Keratinocyte (primary cell): ENCODE results near the gene STRN4. TPM values are rescaled to one million over a fixed set of nuclear protein-coding genes. Genes with fewer than 3 reads are reported as not detected.

Source experiments
- DNase-seq: peaks from one replicate; pipeline ENCODE4 v3.0.0-alpha.2; 2011; ENCODE audit warnings: low read depth, missing footprints, low spot score
- FAIRE-seq: peaks from 2 replicates; lab custom pipeline; 2011; peaks lifted over from hg19 to GRCh38; lab: Jason Lieb, UNC
- H2AFZ ChIP-seq: 2 replicates; pipeline ENCODE4 v1.6.0; 2012; ENCODE audit warnings: low read length, control low read depth, inconsistent platforms; ENCODE audit not compliant: control insufficient read depth
- H3K27ac ChIP-seq: 2 replicates; pipeline ENCODE4 v1.5.1; 2011; ENCODE audit warnings: low read length; ENCODE audit not compliant: control insufficient read depth, insufficient read depth
- H3K27me3 ChIP-seq: 3 replicates; pipeline ENCODE4 v1.6.0; 2011; ENCODE audit warnings: low read length; ENCODE audit not compliant: control insufficient read depth, insufficient read depth; ENCODE audit errors: extremely low read depth
- H3K36me3 ChIP-seq, 2 experiments: 2 replicates in 1 of 2; 3 replicates in 1 of 2; pipeline ENCODE4 v1.5.1; 2011; ENCODE audit warnings: low read length in 2 of 2, mild to moderate bottlenecking in 1 of 2; ENCODE audit not compliant: control insufficient read depth in 2 of 2, insufficient read depth in 2 of 2; ENCODE audit errors: extremely low read depth in 1 of 2
- H3K4me1 ChIP-seq: 3 replicates; pipeline ENCODE4 v1.5.1; 2011; ENCODE audit warnings: low read length; ENCODE audit not compliant: control insufficient read depth, insufficient read depth; ENCODE audit errors: extremely low read depth
- H3K4me2 ChIP-seq: 3 replicates; pipeline ENCODE4 v1.6.0; 2011; ENCODE audit warnings: low read depth, low read length; ENCODE audit not compliant: control insufficient read depth, insufficient read depth; ENCODE audit errors: extremely low read depth
- H3K4me3 ChIP-seq, 3 experiments: fragments of 200-600 bp in 1 of 3; sonication (generic) in 1 of 3; 2 replicates in 2 of 3; 3 replicates in 1 of 3; pipeline ENCODE4 v1.5.1; 2011 to 2016; ENCODE audit warnings: low read length in 3 of 3, mild to moderate bottlenecking in 3 of 3, control low read depth in 2 of 3, inconsistent platforms in 1 of 3, low read depth in 1 of 3, mixed read lengths in 1 of 3, mixed run types in 1 of 3, moderate library complexity in 1 of 3; ENCODE audit not compliant: control insufficient read depth in 2 of 3, insufficient read depth in 2 of 3; ENCODE audit errors: extremely low read depth in 1 of 3
- H3K79me2 ChIP-seq: 2 replicates; pipeline ENCODE4 v1.6.0; 2012; ENCODE audit warnings: low read length; ENCODE audit not compliant: control insufficient read depth, insufficient read depth
- H3K9ac ChIP-seq: 3 replicates; pipeline ENCODE4 v1.6.0; 2011; ENCODE audit warnings: low read length; ENCODE audit not compliant: control insufficient read depth, insufficient read depth; ENCODE audit errors: extremely low read depth
- H3K9me1 ChIP-seq: 3 replicates; pipeline ENCODE4 v1.6.0; 2011; ENCODE audit warnings: low read length; ENCODE audit not compliant: control insufficient read depth, insufficient read depth; ENCODE audit errors: extremely low read depth
- H3K9me3 ChIP-seq: 2 replicates; pipeline ENCODE4 v1.5.1; 2012; ENCODE audit warnings: low read depth, low read length; ENCODE audit not compliant: control insufficient read depth
- H4K20me1 ChIP-seq: 3 replicates; pipeline ENCODE4 v1.6.0; 2011; ENCODE audit warnings: low read length; ENCODE audit not compliant: control insufficient read depth, insufficient read depth; ENCODE audit errors: extremely low read depth
- EZH2 ChIP-seq: IDR thresholded peaks from one replicate; pipeline ENCODE4 v1.6.1; 2012; ENCODE audit warnings: inconsistent platforms, mild to moderate bottlenecking, low read length, moderate library complexity
- dilution Hi-C: fragments of 300-500 bp; cut with MboI; formaldehyde crosslinking; loops from one replicate; pipeline ENCODE4 v1.7.0; 2020; ENCODE audit warnings: low sequenced_read_pairs; ENCODE audit not compliant: extremely low pct_ligation_motif_present
- polyA plus RNA-seq, 5 experiments: library from polyadenylated mRNA; depleted of rRNA in 3 of 5; stranded (reverse) in 3 of 5; stranded (forward) in 1 of 5; unstranded in 1 of 5; fragments of >200 nt; gene quantifications; 1 replicate in 1 of 5; 2 replicates in 3 of 5; 3 replicates in 1 of 5; pipeline versions ENCODE4 v1.2.1 to v1.2.3, GENCODE V29; 2011 to 2012; ENCODE audit warnings: missing spikeins in 2 of 5, low read depth in 1 of 5, low replicate concordance in 1 of 5
- TF ChIP-seq, protein P1 (sequence below), 3 experiments: IDR thresholded peaks in 1 of 3; conservative IDR thresholded peaks in 1 of 3; optimal IDR thresholded peaks in 1 of 3; 2 replicates in 2 of 3; 3 replicates in 1 of 3; pipeline versions ENCODE3 to v1.5.1; 2011; ENCODE audit warnings: low read length in 3 of 3, mild to moderate bottlenecking in 3 of 3, moderate library complexity in 2 of 3, control low read depth in 1 of 3, inconsistent platforms in 1 of 3; ENCODE audit not compliant: insufficient read depth in 2 of 3; ENCODE audit errors: extremely low read depth in 1 of 3

STRN4 gene
- polyA plus RNA-seq, 1 donor (not counting 4 experiments of a cell fraction or from before 2014, with no cell fraction given) = 37.3 TPM

DNA sequence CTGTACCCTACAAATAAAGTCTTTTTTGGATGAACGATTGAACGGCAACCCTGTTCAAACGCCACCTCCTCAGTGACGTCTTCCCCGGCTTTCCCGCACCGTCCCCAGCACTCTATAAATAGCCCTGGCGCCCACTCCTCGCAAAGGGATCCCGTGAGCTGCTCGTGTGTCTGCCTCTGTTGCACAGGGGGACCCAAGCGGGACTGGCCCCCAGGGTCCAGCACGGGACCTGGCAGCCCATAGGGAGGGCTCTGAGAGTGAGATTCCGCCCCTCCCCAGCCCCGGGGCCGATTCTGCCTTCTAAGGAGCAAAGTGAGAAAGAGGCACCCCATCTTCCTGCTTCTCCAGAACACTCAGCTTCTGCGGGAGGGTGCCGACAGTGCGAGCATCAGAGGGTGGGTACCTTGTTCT is 8.5 kb downstream of the STRN4 start:
- peaks cover 79% of the 10 kb centered on the region for H3K79me2 ChIP-seq

GRCh38 chr19:46737298-46737654 is 9.0 kb downstream of the STRN4 start:
- no peak for FAIRE-seq
- peaks cover 3% of the 10 kb centered on the region for H3K4me1 ChIP-seq

More for the DNA sequence above, 8.5 kb downstream of the STRN4 start:
- Histone ChIP-seq H3K4me3 (no peak overlapping the region), H2AFZ (no peak overlapping the region), H3K9ac (no peak overlapping the region), H3K36me3 (peaks cover 36 to 56% of the 10 kb centered on the region in 2 experiments), H3K27ac (no peak overlapping the region), H3K9me1 (no peaks in the 10 kb centered on the region), H3K27me3 (no peaks in the 10 kb centered on the region), H3K4me1 (peaks cover 3% of the 10 kb centered on the region), H3K4me2 (no peak overlapping the region), H4K20me1 (peaks cover 37% of the 10 kb centered on the region), H3K9me3 (no peaks in the 10 kb centered on the region)
- dilution Hi-C loops = no loop called here
- DNase-seq (no peak), FAIRE-seq (no peak)
- TF ChIP-seq EZH2 = no peak
- TF ChIP-seq, protein P1, sequence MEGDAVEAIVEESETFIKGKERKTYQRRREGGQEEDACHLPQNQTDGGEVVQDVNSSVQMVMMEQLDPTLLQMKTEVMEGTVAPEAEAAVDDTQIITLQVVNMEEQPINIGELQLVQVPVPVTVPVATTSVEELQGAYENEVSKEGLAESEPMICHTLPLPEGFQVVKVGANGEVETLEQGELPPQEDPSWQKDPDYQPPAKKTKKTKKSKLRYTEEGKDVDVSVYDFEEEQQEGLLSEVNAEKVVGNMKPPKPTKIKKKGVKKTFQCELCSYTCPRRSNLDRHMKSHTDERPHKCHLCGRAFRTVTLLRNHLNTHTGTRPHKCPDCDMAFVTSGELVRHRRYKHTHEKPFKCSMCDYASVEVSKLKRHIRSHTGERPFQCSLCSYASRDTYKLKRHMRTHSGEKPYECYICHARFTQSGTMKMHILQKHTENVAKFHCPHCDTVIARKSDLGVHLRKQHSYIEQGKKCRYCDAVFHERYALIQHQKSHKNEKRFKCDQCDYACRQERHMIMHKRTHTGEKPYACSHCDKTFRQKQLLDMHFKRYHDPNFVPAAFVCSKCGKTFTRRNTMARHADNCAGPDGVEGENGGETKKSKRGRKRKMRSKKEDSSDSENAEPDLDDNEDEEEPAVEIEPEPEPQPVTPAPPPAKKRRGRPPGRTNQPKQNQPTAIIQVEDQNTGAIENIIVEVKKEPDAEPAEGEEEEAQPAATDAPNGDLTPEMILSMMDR (optimal IDR thresholded peaks at IDR 0.05 in 1 of 3, IDR thresholded peaks at IDR 0.05 in 1 of 3, conservative IDR thresholded peaks at IDR 0.05 in 1 of 3; ENCODE audit: extremely low read depth in 1 of 3, insufficient read depth in 2 of 3, low read length in 3 of 3) = no peak

More at GRCh38 chr19:46737298-46737654, 9.0 kb downstream of the STRN4 start:
- dilution Hi-C loops = no loop called here
- Histone ChIP-seq H3K9me1 (no peaks in the 10 kb centered on the region), H3K79me2 (peaks cover 78% of the 10 kb centered on the region), H3K36me3 (peaks cover 39 to 55% of the 10 kb centered on the region in 2 experiments), H3K9me3 (no peaks in the 10 kb centered on the region), H3K9ac (no peak overlapping the region), H2AFZ (no peak overlapping the region), H3K4me3 (no peak overlapping the region), H3K27ac (no peak overlapping the region), H4K20me1 (peaks cover 35% of the 10 kb centered on the region), H3K4me2 (no peak overlapping the region), H3K27me3 (no peaks in the 10 kb centered on the region)
- DNase-seq = no peak
- TF ChIP-seq, protein P1 (optimal IDR thresholded peaks at IDR 0.05 in 1 of 3, IDR thresholded peaks at IDR 0.05 in 1 of 3, conservative IDR thresholded peaks at IDR 0.05 in 1 of 3; ENCODE audit: extremely low read depth in 1 of 3, insufficient read depth in 2 of 3, low read length in 3 of 3) = no peak
- no peak for TF ChIP-seq EZH2
